ENCODE results near the gene LMO7. TPM values are rescaled to one million over a fixed set of nuclear protein-coding genes. Genes with fewer than 3 reads are reported as not detected.

The LMO7 gene
- total and polyA plus RNA-seq, 2 of the 4 experiments (the other 2 are of a cell fraction), result 266 to 367 TPM

GRCh38 chr13:75829830-75830229 is 193.7 kb downstream of the LMO7 start:
- no peak overlapping the region for H3K27ac ChIP-seq (ENCODE audit: insufficient read depth, low read length)
- DNase-seq (peak; percentile 35), ATAC-seq (ENCODE audit: low read depth) (no peak)

More at GRCh38 chr13:75829830-75830229, 193.7 kb downstream of the LMO7 start:
- Histone ChIP-seq H3K4me3 (ENCODE audit: insufficient read depth, low read depth, low read length) (no peak overlapping the region), H3K23ac (ENCODE audit: low read depth, low read length) (no peak overlapping the region), H3K18ac (ENCODE audit: low read depth, low read length) (no peak overlapping the region), H3K9me3 (ENCODE audit: control insufficient read depth, insufficient read depth, low read length) (peaks cover 2% of the 10 kb centered on the region; the same call in 1 of the 2 replicates), H3K79me1 (ENCODE audit: low read depth in 1 of 2, low read length in 2 of 2) (peaks cover 49 to 84% of the 10 kb centered on the region in 2 experiments), H3K9me1 (ENCODE audit: insufficient read depth, low read length) (peaks cover 29% of the 10 kb centered on the region), H3K9ac (ENCODE audit: low read depth, low read length) (no peak overlapping the region), H4K5ac (ENCODE audit: low read depth, low read length) (no peak overlapping the region), H3K56ac (ENCODE audit: extremely low read depth, insufficient read depth, low read length) (no peak overlapping the region), H3K27me3 (ENCODE audit: control insufficient read depth, insufficient read depth, low read length) (no peaks in the 10 kb centered on the region), H2BK15ac (ENCODE audit: low read depth, low read length) (no peak overlapping the region), H2BK5ac (ENCODE audit: low read depth, low read length, poor library complexity, severe bottlenecking) (peak overlapping the region; percentile 2), H3K36me3 (ENCODE audit: control insufficient read depth, insufficient read depth, low read length) (peaks cover 21% of the 10 kb centered on the region), H2AFZ (replicated peaks; ENCODE audit: low read length, poor library complexity) (no peak overlapping the region), H2AK5ac (ENCODE audit: low read depth, low read length) (no peak overlapping the region), H4K8ac (ENCODE audit: low read depth in 2 of 2, low read length in 2 of 2) (no peak overlapping the region), H4K91ac (ENCODE audit: insufficient read depth, low read depth, low read length) (no peak overlapping the region), H2BK120ac (ENCODE audit: low read depth, low read length) (no peak overlapping the region), H4K20me1 (ENCODE audit: insufficient read depth, low read length) (peaks cover 62% of the 10 kb centered on the region; the same call in 1 of the 2 replicates), H2BK20ac (ENCODE audit: low read depth, low read length) (no peak overlapping the region), H2AK9ac (replicated peaks; ENCODE audit: low read depth, low read length, poor library complexity) (no peak overlapping the region), H3K4me2 (ENCODE audit: low read depth, low read length) (0 out of 2 replicates have a peak overlapping the region, but pooled peaks have one; percentile 7), H3K4ac (ENCODE audit: low read depth, low read length) (no peak overlapping the region), H3K14ac (replicated peaks; ENCODE audit: low read depth, low read length) (no peak overlapping the region; the same call in 1 of the 2 replicates), H3K4me1 (ENCODE audit: control insufficient read depth, insufficient read depth, low read length) (peaks cover 6% of the 10 kb centered on the region; the same call in 1 of the 2 replicates)
- in situ Hi-C loops (cut with MboI; ENCODE audit: low sequenced_read_pairs), result no loop called here
- TF ChIP-seq FOS (IDR thresholded peaks at IDR 0.05; ENCODE audit: low read depth, low read length) (no peak), MAFK (IDR thresholded peaks at IDR 0.05; ENCODE audit: low read depth, low read length) (no peak), RAD21 (IDR thresholded peaks at IDR 0.05; ENCODE audit: low read length) (no peak), POLR2A (IDR thresholded peaks at IDR 0.05; ENCODE audit: low read depth, low read length) (no peak), MXI1 (IDR thresholded peaks at IDR 0.05; ENCODE audit: borderline replicate concordance, low read depth, low read length) (no peak), CEBPB (IDR thresholded peaks at IDR 0.05; ENCODE audit: low read depth, low read length) (no peak), RFX5 (IDR thresholded peaks at IDR 0.05; ENCODE audit: low read depth, low read length) (no peak), SMC3 (IDR thresholded peaks at IDR 0.05; ENCODE audit: low read depth, low read length) (no peak), ELK1 (IDR thresholded peaks at IDR 0.05; ENCODE audit: borderline replicate concordance, low read depth, low read length) (no peak), BHLHE40 (IDR thresholded peaks at IDR 0.05; ENCODE audit: low read depth, low read length) (no peak), RCOR1 (IDR thresholded peaks at IDR 0.05; ENCODE audit: insufficient replicate concordance, low read length) (no peak), NFE2L2 (IDR thresholded peaks at IDR 0.05; ENCODE audit: low read depth, low read length) (no peak), MAZ (IDR thresholded peaks at IDR 0.05; ENCODE audit: borderline replicate concordance, low read depth, low read length) (no peak), CHD1 (IDR thresholded peaks at IDR 0.05; ENCODE audit: low read depth, low read length) (no peak)
- TF ChIP-seq, protein P1, sequence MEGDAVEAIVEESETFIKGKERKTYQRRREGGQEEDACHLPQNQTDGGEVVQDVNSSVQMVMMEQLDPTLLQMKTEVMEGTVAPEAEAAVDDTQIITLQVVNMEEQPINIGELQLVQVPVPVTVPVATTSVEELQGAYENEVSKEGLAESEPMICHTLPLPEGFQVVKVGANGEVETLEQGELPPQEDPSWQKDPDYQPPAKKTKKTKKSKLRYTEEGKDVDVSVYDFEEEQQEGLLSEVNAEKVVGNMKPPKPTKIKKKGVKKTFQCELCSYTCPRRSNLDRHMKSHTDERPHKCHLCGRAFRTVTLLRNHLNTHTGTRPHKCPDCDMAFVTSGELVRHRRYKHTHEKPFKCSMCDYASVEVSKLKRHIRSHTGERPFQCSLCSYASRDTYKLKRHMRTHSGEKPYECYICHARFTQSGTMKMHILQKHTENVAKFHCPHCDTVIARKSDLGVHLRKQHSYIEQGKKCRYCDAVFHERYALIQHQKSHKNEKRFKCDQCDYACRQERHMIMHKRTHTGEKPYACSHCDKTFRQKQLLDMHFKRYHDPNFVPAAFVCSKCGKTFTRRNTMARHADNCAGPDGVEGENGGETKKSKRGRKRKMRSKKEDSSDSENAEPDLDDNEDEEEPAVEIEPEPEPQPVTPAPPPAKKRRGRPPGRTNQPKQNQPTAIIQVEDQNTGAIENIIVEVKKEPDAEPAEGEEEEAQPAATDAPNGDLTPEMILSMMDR (conservative IDR thresholded peaks at IDR 0.05; ENCODE audit: low read depth, low read length), result no peak
- TF ChIP-seq, protein P2, sequence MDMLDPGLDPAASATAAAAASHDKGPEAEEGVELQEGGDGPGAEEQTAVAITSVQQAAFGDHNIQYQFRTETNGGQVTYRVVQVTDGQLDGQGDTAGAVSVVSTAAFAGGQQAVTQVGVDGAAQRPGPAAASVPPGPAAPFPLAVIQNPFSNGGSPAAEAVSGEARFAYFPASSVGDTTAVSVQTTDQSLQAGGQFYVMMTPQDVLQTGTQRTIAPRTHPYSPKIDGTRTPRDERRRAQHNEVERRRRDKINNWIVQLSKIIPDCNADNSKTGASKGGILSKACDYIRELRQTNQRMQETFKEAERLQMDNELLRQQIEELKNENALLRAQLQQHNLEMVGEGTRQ (IDR thresholded peaks at IDR 0.05; ENCODE audit: low read depth, low read length), result no peak
- BruUV-seq (replicated peaks), result no TSS peak
- dilution Hi-C loops (cut with HindIII; ENCODE audit: low sequenced_read_pairs, unreplicated experiment), result no loop called here
- POLR2A ChIA-PET (ENCODE audit: unreplicated experiment), result no interaction called here
- intact Hi-C loops (cut with micrococcal nuclease), result loop anchor here (10.0 kb wide), 2 partner anchors 135 to 265 kb away; no protein-coding TSS in a partner anchor
- CTCF ChIA-PET, result no interaction called here
- WGBS, 2 experiments (ENCODE audit: extremely low coverage in 2 of 2, insufficient read length in 1 of 2), result no CpG with 5 or more reads among the region's 1 CpG
